NB4 (cell line): Measurements from ENCODE around the gene CRACDL.

Experiments
- DNase-seq: peaks from one replicate; pipeline ENCODE4 v3.0.0; 2010; ENCODE audit warnings: low read depth
- H3K4me3 ChIP-seq: one replicate; pipeline ENCODE4 v1.5.1; 2011; ENCODE audit warnings: mild to moderate bottlenecking, low read depth, low read length, moderate library complexity
- MYC ChIP-seq: IDR thresholded peaks from 2 replicates; pipeline ENCODE4 v1.6.1; 2011; ENCODE audit warnings: low read depth, low read length
- POLR2A ChIP-seq: IDR thresholded peaks from 2 replicates; pipeline ENCODE4 v1.6.1; 2011; ENCODE audit warnings: mild to moderate bottlenecking; ENCODE audit not compliant: insufficient read length; ENCODE audit errors: extremely low read depth
- TF ChIP-seq, protein P1 (sequence below): IDR thresholded peaks from one replicate; pipeline ENCODE4 v1.5.1; 2012; ENCODE audit warnings: low read depth, low read length
- TF ChIP-seq, protein P2 (sequence below): IDR thresholded peaks from 2 replicates; pipeline ENCODE4 v1.6.1; 2011; ENCODE audit warnings: low read depth, low read length

The CRACDL gene

DNA sequence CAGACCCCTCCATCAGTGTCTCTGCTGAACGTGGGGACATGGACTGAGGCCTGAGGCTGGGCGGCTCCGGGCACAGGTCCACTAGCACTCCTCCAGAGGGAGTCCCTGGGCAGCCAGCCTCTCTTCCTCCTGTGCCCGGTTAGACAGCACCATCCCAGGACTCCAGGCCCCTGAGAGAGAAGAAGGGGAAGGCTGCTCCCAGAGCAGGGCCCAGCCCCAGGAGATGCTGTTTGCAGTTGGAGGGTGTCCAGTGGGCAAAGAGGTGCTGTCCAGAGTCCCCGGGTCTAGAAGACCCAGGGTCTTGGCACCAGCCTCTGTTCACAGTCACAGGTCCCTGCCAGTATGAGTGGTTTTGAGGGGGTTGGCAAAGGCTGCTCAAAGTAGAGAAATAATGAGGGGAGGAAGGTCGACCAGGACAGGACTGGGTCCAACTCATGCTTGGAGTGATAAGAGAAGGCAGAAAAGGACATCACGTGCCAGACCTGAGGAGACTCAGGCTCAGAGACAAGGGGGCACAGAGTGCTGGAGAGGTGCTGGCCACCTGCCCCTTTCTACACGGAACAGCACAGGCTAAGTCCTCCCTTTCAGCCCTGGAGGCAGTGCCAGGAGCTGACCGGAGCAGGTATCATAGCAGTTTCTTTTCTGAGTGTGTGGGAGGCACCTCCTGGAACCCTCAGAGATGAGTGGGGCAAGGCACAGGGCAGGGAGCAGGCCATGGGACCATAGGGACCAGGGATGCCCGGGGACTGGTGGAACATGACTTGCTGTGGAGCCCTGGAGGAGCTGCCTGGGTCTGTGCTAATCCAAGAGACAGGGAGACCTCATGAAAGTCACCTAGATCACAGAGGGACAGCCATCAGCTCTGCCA is 21.1 kb downstream of the CRACDL start:
- H3K4me3 ChIP-seq: no peak overlapping the region
- TF ChIP-seq, protein P1, sequence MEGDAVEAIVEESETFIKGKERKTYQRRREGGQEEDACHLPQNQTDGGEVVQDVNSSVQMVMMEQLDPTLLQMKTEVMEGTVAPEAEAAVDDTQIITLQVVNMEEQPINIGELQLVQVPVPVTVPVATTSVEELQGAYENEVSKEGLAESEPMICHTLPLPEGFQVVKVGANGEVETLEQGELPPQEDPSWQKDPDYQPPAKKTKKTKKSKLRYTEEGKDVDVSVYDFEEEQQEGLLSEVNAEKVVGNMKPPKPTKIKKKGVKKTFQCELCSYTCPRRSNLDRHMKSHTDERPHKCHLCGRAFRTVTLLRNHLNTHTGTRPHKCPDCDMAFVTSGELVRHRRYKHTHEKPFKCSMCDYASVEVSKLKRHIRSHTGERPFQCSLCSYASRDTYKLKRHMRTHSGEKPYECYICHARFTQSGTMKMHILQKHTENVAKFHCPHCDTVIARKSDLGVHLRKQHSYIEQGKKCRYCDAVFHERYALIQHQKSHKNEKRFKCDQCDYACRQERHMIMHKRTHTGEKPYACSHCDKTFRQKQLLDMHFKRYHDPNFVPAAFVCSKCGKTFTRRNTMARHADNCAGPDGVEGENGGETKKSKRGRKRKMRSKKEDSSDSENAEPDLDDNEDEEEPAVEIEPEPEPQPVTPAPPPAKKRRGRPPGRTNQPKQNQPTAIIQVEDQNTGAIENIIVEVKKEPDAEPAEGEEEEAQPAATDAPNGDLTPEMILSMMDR: no peak
- no peak for TF ChIP-seq MYC
- TF ChIP-seq, protein P2, sequence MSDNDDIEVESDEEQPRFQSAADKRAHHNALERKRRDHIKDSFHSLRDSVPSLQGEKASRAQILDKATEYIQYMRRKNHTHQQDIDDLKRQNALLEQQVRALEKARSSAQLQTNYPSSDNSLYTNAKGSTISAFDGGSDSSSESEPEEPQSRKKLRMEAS: no peak
- no peak for TF ChIP-seq POLR2A
- DNase-seq: no peak

DNA sequence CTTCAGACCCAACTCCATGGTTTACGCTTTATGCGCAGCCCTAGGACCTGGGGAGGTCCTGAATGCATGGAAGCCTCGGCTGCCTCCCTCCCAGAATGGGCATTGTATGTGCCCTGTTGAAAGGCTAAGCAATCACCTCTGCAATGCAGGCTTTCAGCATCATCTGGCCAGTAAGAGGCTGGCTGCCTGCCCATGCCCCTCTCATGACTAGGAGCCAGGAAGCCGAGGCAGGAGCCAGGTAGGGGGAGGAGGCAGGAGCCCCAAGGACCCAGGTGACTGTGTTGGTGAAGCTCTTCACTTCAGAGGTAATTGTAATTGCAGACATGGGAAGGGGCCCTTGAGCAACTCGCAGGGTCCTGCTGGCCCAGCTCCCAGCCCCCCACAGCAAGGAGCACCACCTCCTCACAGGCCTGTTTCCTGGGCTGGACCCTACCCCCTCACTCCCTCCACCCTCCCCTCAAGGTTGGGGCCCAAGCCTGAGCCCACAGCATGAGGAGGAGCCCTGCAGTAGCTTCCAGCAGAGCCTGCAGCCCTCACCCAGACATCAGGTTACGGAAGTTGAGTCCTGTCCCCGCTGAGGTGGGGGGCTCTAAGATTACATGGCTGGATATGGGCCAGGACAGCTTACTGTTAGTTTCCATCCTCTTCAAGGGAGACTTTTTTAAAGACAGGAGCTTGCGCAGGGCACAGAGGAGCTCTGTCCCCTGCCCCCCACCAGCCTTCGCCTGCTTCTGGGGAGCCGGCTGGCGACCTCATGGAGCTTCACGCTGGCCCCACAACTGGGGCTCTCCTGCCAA is 21.9 kb downstream of the CRACDL start:
- TF ChIP-seq, protein P1: no peak
- no peak overlapping the region for H3K4me3 ChIP-seq
- DNase-seq: no peak

DNA sequence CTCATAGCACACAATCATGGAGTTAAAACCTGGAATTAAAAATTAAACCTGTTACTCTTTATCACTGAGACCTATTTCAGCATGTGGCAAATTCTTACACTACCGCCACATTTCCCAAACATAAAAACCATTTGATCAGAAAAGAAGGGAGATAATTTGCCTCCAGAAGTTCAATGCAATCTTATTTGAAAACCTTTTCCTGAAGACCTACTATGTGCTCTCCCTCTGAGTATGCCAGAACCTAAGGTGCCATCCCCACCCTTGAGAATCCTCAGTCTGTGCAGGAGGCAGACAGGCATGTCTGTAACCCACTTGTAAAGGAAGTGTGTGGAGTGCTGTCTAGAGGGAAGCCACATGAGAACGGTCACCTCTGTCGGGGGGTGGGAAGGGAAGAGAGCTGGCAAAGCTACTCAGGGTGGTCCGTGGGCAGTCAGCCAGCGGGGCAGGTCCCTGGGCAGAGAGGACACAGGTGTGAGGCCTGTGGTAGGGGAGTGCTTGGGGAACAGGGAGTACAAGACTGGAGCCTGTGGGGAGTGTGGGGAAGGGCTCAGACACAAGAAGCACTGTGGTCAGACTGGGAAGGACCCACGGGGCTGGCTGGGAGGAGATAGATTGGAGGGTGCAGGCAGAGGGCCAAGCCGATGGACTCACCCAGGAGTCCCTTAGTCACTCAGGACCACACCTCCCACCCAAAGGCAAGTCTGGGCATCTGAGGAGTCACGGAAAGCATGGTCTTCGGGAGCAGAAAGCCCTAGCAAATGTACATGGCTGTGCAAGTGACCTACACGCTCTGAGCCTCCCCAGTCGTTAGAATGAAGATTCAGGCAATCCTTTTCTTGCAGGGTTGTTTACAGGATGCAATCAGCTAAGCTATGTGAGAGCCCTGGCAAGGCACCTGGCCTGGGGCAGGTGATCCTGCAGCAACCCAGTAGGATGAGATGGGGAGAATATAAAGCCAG is 22.8 kb downstream of the CRACDL start:
- H3K4me3 ChIP-seq: no peak overlapping the region
- DNase-seq: no peak
- TF ChIP-seq, protein P2: no peak
- TF ChIP-seq MYC (no peak), POLR2A (no peak)
- TF ChIP-seq, protein P1: no peak

DNA sequence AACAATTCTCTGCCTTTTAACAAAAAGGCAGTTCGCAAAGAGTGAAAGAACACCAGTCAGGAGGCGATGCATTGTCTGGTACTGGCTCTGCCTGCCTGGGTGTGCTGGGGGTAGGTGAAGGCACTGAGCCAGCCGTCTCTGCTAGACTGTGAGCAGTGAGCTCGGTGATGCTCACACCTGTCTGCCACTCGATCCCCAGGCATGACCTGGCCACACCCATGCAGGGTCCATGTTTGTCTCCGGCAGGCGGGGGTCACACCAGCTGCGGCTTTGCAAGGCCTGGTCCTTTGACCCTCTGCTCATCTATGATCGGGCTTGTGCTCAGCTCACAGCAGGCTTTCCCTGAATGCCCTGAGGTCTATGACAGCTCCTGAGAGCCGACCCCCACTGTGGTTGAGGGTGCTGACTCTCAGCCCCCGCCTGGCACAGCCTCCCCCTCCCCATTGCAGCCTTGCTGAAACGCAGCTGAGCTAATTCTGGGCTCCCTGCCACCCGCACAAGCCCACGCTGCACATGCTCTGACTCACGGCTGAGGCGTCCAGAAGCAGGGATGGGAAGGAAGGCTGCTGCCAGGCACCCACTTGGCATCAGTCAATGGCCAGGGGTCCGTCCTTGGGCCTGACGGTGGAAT is 23.7 kb downstream of the CRACDL start:
- no peak for DNase-seq
- H3K4me3 ChIP-seq: no peak overlapping the region
- no peak for TF ChIP-seq POLR2A
- TF ChIP-seq, protein P1: no peak
- no peak for TF ChIP-seq MYC
- TF ChIP-seq, protein P2: no peak

DNA sequence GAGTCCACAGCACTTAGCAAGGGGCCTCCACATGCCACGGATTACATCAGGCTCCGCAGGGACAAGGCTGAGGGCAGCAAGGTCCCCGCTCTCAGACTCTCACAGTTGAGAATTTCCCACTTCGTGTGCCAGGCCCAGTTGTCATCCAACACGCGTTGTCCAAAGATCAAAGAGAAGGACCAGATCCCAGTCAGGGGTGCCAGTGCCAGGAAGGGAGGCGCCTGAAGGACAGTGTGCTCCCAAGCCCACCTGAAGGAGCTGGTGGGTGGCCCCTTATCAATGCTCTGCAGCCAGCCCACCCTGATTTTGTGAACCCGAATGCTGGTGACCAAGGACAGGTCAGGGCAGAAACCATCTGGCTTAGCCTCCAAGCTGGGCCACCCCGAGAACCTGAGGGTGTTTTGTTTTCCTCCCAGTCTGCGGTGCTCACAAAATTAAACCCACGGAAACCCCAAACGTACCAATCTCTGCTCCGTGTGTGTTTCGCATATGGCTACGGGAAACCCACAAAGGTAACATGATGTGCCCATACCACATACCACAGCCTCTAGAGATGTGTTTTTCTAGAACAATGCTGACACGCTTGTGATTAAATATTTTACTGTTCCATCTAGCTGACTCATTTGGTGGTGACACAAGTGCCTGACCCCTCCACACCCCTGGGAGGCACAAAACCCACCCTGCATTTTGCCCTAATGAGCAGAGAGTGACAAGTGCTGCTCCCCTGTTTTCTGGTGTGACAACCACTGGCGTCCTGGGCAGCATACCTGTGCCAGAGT is 24.5 kb downstream of the CRACDL start:
- no peak overlapping the region for H3K4me3 ChIP-seq
- no peak for DNase-seq
- no peak for TF ChIP-seq MYC
- TF ChIP-seq, protein P2: no peak
- TF ChIP-seq, protein P1: no peak
- no peak for TF ChIP-seq POLR2A
